Hepatic stellate cell (primary cell): Measurements from ENCODE around the gene C1orf74.
A peak's percentile ranks its signal among the peaks of the same experiment; 100 is the strongest.

Experiments used
- DNase-seq: peaks from one replicate; pipeline ENCODE4 v3.0.0; 2011; ENCODE audit warnings: low spot score

Gene C1orf74

GRCh38 chr1:209784265-209785169 lies at the start of gene C1orf74:
Gene C1orf74, minus strand, starts transcription at chr1:209784559. Its CDS starts 925 bp downstream, at chr1:209783634.
- DNase-seq = peak; percentile 97

- peak; percentile 39 for DNase-seq
Observed at GRCh38 chr1:209831615-209832014, 47.3 kb upstream of the C1orf74 start.

GRCh38 chr1:209830722-209831121 lies 46.4 kb upstream of the C1orf74 start:
- DNase-seq = no peak

- no peak for DNase-seq
Observed at GRCh38 chr1:209829716-209830115, 45.4 kb upstream of the C1orf74 start.

GRCh38 chr1:209827384-209828262 lies 43.3 kb upstream of the C1orf74 start, which contains the start of gene UTP25:
Gene UTP25, plus strand, starts transcription at chr1:209827972. Its CDS starts 92 bp downstream, at chr1:209828064.
- DNase-seq = peak; percentile 74

- no peak for DNase-seq
Observed at GRCh38 chr1:209825591-209826434, 41.5 kb upstream of the C1orf74 start.

- peak; percentile 38 for DNase-seq
Observed at GRCh38 chr1:209823143-209824041, 39.0 kb upstream of the C1orf74 start.

DNA sequence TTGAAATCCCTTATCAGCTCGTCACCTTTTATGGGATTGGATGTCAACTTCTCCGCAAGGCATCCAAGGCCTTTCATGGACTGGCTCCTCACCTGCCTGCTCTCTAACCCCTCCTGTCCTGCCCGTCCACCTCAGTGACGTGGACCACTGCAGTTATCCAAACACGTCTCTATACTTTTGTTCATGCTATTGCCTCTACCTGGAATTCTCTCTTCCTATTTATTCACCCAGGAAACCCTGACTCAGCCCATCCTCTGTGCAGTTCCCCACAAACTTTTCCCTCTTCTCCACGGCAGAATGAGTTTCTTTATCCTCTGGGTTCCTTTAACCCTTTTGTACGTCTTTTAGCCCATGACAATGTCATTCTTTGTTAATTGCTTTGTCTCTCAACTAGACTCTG lies 38.3 kb upstream of the C1orf74 start:
- no peak for DNase-seq

GRCh38 chr1:209820986-209821385 lies 36.6 kb upstream of the C1orf74 start:
- no peak for DNase-seq

DNA sequence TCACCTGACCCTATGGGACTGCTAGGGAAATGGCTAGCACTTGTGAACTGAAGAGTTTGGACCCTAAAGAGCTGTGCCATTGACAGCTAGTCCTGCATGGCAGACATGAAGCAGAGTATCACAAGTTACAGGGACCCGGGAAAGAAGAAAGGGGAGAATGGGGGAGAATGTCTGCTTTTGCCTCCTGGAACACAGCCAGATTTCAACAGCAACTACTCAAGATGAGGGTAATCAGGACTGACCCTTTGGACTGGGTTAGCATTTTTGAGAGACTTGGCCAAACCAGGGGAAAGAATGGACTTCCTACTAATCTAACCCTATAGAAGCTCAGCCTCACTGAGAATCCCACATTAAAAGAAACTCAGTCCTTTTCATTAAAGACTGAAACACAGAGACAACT lies 34.7 kb upstream of the C1orf74 start:
- no peak for DNase-seq

DNA sequence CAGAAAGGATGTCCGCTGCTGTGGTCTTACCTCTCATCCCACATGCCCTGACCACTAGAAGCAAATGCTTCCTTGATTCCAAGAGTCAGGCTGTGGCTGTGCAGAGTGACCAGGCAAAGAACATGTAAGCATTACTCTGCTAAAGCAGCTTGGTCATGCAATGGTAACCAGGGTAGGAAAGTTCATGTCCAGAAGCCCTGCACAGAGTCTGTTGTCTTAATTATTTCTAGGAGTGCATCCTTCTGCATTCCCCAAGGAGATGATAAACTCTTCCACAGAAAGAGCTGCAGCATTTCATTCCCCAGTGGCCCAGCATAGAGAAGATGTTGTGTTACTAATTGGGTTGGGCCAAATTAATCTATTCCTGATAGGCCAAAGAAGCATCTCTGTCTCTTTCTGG lies 33.3 kb upstream of the C1orf74 start:
- DNase-seq = no peak

DNA sequence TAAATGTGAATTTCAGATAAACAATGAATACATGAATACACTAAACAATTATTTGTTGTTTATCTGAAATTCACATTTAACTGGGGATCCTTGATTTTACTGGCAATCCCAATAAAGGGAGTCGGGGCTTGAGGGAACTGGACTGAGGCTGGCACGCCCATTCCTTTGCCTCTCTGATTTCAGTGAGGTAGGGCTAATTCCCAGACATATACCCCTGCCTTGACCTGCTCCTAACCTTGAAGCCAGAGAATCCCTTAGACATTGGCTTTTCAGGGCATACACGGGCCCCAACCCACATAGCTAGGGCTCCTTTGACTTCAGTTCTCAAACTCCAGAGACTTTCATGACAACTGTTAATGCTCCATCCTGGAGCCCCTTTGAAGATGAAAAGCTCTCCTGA lies 32.6 kb upstream of the C1orf74 start:
- DNase-seq = no peak

DNA sequence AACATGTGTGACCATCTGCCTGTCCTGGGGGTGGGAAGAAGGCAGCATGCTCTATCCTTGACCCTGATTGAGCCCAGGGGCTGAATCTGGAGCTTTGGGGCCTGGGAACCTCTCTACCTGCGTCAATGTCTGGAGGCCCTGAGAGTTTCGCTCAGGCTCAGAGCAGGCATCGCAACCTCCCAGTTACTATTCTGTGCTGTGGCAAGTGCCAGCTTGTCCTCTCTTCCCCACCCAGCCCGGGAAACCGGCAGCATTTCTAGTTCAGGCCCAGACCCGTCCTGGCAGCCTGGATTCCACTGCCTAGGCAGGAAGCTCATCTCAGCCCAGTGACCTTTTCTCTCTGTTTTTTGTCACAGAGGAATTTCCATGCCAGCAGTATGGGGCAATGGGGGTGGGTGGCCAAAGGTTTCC lies 31.6 kb upstream of the C1orf74 start:
- no peak for DNase-seq

GRCh38 chr1:209815490-209815889 lies 31.1 kb upstream of the C1orf74 start:
- DNase-seq = no peak

- no peak for DNase-seq
Observed at GRCh38 chr1:209813902-209814301, 29.5 kb upstream of the C1orf74 start.

- no peak for DNase-seq
Observed at GRCh38 chr1:209810783-209811182, 26.4 kb upstream of the C1orf74 start.

- DNase-seq = no peak
Observed at GRCh38 chr1:209809611-209810010, 25.3 kb upstream of the C1orf74 start.

DNA sequence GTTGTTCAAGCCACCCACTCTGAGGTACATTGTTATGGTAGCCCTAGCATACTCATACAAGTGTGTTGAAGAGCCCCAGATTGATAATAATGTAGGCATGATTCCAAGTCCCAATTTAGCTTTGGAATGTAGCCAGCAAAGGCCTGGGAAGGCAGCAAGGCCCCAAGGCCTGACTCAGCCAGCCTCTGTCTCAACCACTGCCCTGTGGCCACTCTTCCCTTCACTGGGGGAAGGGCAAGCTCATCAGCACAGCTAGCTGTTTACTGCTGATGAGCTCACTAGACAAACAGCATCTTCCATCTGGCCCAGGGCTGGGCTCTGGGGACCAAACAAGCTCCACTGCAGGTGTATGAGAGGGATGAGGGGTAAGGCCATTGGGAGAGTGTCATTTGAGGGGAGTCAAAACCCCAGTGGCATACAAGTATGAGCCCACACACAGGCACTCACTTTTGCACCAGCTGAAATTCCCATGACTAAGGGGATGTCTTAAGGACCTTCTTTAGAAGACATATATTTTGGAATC lies 23.8 kb upstream of the C1orf74 start:
- DNase-seq = peak; percentile 88

- DNase-seq = no peak
Observed at GRCh38 chr1:209807509-209807908, 23.1 kb upstream of the C1orf74 start.
